ENCODE results near the gene P2RY2. TPM values are rescaled to one million over a fixed set of nuclear protein-coding genes. Genes with fewer than 3 reads are reported as not detected.

P2RY2 gene
- total and polyA plus RNA-seq, 10 of the 15 experiments (the other 5 are each of a cell fraction or from before 2014, with no cell fraction given): 0.03 to 0.23 (median 0.17) TPM; not detected in 7

DNA sequence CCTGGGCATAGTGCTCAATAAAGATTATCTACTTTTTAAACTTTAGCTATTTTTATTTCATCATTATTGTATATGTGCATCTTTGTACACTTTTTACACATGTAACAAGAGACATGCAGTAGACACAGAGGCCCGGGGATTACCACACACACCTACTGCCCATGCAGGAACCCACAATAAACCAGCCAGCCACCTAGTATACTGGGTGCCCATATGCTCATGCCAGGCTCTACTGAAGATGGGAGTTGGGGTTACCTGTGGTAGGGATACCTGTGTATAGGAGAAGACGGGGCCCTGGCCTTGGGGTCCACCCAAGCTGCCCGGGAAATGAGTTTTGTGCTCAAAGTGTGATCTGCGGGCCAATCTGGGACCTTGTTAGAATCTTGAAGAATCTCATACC is 31.2 kb upstream of the P2RY2 start:
- ATAC-seq (no peak), FAIRE-seq (no peak), DNase-seq (ENCODE audit: low read depth, low spot score) (no peak)
- Histone ChIP-seq H3K9me3 (replicated peaks; ENCODE audit: control insufficient read depth, insufficient read depth, low read length) (no peaks in the 10 kb centered on the region), H3K4me2 (ENCODE audit: control insufficient read depth, insufficient read depth) (no peak overlapping the region), H3K79me2 (ENCODE audit: control insufficient read depth, insufficient read depth, low read length) (no peaks in the 10 kb centered on the region), H3K36me3 (ENCODE audit: control insufficient read depth in 2 of 2, insufficient read depth in 2 of 2, low read length in 1 of 2) (no peaks in the 10 kb centered on the region), H3K4me3 (no peak overlapping the region), H3K27me3 (replicated peaks in 1 of 2; ENCODE audit: control insufficient read depth in 2 of 2, insufficient read depth in 2 of 2, low read length in 1 of 2) (no peaks in the 10 kb centered on the region), H3K9ac (ENCODE audit: control insufficient read depth, insufficient read depth, low read length) (no peak overlapping the region), H2AFZ (ENCODE audit: control insufficient read depth, low read depth, low read length) (no peak overlapping the region), H3K4me1 (ENCODE audit: control insufficient read depth, insufficient read depth, low read length) (peaks cover 30% of the 10 kb centered on the region), H4K20me1 (ENCODE audit: control insufficient read depth, insufficient read depth) (no peaks in the 10 kb centered on the region), H3K27ac (ENCODE audit: control insufficient read depth, insufficient read depth) (no peak overlapping the region)
- ChIA-PET CTCF (interaction anchor here (0.6 to 7.8 kb wide), 15 partner anchors 7 to 355 kb away, joined by 3 to 160 read pairs (median 7); no protein-coding TSS in a partner anchor), RAD21 (ENCODE audit: unreplicated experiment) (interaction anchor here (0.6 to 6.1 kb wide), 13 partner anchors 9 to 394 kb away, joined by 3 to 115 read pairs (median 5); no protein-coding TSS in a partner anchor), SMC1A (ENCODE audit: uncharacterized antibody, unreplicated experiment) (interaction anchor here (0.8 to 10.1 kb wide), 10 partner anchors 9 to 108 kb away, joined by 3 to 188 read pairs (median 4); no protein-coding TSS in a partner anchor), POLR2A (interaction anchor here (0.7 to 1.2 kb wide), 5 partner anchors 23 to 50 kb away, joined by 3 to 5 read pairs (median 3); no protein-coding TSS in a partner anchor)
- 40% methylated on average over 4 of the region's 4 CpGs for WGBS (ENCODE audit: insufficient coverage, insufficient replicate concordance, low lambda C conversion rate, missing lambda C conversion rate)
- TF ChIP-seq ESRRA (IDR thresholded peaks at IDR 0.05; ENCODE audit: low read length) (no peak), TCF3 (IDR thresholded peaks at IDR 0.05; ENCODE audit: borderline replicate concordance, insufficient read depth, low read depth, low read length) (no peak), SP1 (IDR thresholded peaks at IDR 0.05; ENCODE audit: low read depth, low read length) (no peak), JUNB (IDR thresholded peaks at IDR 0.05) (no peak), SIX5 (IDR thresholded peaks at IDR 0.05; ENCODE audit: low read depth, low read length, severe bottlenecking) (no peak), RUNX3 (IDR thresholded peaks at IDR 0.05; ENCODE audit: low read length) (no peak), CREB1 (IDR thresholded peaks at IDR 0.05; ENCODE audit: low read depth) (no peak), BMI1 (IDR thresholded peaks at IDR 0.05; ENCODE audit: borderline replicate concordance) (no peak), SPI1 (IDR thresholded peaks at IDR 0.05; ENCODE audit: borderline replicate concordance, insufficient read depth, low read depth, low read length) (no peak), SREBF1 (IDR thresholded peaks at IDR 0.05; ENCODE audit: low read length) (no peak), HDAC2 (IDR thresholded peaks at IDR 0.05) (no peak)
- TF ChIP-seq, protein P1, sequence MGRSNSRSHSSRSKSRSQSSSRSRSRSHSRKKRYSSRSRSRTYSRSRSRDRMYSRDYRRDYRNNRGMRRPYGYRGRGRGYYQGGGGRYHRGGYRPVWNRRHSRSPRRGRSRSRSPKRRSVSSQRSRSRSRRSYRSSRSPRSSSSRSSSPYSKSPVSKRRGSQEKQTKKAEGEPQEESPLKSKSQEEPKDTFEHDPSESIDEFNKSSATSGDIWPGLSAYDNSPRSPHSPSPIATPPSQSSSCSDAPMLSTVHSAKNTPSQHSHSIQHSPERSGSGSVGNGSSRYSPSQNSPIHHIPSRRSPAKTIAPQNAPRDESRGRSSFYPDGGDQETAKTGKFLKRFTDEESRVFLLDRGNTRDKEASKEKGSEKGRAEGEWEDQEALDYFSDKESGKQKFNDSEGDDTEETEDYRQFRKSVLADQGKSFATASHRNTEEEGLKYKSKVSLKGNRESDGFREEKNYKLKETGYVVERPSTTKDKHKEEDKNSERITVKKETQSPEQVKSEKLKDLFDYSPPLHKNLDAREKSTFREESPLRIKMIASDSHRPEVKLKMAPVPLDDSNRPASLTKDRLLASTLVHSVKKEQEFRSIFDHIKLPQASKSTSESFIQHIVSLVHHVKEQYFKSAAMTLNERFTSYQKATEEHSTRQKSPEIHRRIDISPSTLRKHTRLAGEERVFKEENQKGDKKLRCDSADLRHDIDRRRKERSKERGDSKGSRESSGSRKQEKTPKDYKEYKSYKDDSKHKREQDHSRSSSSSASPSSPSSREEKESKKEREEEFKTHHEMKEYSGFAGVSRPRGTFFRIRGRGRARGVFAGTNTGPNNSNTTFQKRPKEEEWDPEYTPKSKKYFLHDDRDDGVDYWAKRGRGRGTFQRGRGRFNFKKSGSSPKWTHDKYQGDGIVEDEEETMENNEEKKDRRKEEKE (IDR thresholded peaks at IDR 0.05): no peak
- BruUV-seq (replicated peaks): no TSS peak
- in situ Hi-C loops (cut with MboI) (loop anchor here (5.0 to 25.0 kb wide), 3 partner anchors 50 to 350 kb away; no protein-coding TSS in a partner anchor), intact Hi-C loops (cut with micrococcal nuclease; ENCODE audit: unreplicated experiment) (no loop called here)

Measured in GM12878 (cell line).